GM21526 (cell line): ENCODE data around the gene LRRFIP1.
"Not testable (repeated sequence)": the region's sequence is repeated elsewhere in the genome, so short reads cannot be mapped to it uniquely, and the experiment has no call there.

Experiments
- ATAC-seq: cut with Tn5 transposase; IDR thresholded peaks from one replicate; pipeline ENCODE4 v1.9.1; 2021; ENCODE audit warnings: moderate library complexity; ENCODE audit not compliant: unreplicated experiment, low FRiP score

The LRRFIP1 gene

GRCh38 chr2:237737196-237737865 lies 109.9 kb downstream of the LRRFIP1 start:
- no peak for ATAC-seq

DNA sequence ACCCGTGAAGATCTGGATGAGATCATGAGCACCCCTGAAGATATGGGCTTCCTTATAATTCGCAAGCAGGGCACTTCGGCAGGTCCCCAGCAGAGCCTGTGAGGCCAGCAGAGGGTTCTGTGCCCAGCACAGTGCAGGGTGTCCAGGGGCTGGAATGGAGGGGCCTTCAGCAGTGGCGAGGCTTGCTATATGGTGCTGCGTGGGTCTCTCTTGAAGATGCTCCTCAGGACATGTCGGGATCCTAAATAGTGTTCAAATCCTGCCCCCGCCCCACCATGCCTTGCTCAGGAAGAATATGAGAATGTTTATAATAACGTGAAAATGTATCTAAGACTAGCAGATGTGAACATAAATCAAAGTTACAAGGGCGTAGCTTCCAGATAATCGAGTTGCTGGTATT lies 110.9 kb downstream of the LRRFIP1 start:
- ATAC-seq = no peak

- ATAC-seq = no peak
Observed at GRCh38 chr2:237739101-237739500, 111.7 kb downstream of the LRRFIP1 start.

DNA sequence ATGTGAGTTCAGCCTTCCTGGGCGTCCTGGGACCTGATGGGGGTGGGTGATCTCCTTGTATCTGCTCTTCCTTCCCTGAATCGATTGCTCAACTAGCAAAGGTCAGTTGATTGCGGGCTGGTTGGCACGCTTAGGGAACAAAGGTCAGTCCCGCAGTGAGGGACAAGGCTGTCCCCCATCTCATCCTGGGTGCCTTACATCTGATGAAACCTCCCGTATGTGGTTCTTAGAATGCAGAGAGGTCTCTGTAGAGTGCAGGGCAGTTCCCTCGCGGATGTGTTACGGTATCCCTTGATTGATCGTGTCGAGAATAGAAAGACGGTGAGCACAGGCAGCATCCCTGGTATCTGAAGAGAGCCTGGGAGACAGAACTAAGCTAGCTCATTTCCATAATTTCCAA lies 114.8 kb downstream of the LRRFIP1 start:
- no peak for ATAC-seq

DNA sequence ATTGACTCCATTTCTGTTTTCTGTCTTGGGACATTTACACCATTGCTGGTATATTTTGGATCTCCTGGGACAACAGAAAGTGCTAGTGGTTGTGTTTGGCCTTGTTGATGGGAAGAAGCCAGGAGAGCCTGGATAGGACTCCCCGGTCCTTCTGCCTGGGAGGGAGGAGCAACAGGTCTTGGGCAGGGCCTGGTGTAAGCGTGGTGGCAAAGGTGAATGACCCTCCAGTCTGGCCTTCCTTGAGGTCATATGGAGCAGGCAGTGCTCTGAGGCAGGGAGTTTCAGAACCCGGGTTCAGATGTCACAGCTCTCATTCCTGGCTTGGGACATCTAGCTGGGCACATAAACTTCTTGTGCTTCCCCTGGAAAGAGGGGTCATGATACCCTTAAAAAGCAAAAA lies 115.2 kb downstream of the LRRFIP1 start:
- no peak for ATAC-seq

GRCh38 chr2:237743024-237743423 lies 115.6 kb downstream of the LRRFIP1 start:
- ATAC-seq = no peak

DNA sequence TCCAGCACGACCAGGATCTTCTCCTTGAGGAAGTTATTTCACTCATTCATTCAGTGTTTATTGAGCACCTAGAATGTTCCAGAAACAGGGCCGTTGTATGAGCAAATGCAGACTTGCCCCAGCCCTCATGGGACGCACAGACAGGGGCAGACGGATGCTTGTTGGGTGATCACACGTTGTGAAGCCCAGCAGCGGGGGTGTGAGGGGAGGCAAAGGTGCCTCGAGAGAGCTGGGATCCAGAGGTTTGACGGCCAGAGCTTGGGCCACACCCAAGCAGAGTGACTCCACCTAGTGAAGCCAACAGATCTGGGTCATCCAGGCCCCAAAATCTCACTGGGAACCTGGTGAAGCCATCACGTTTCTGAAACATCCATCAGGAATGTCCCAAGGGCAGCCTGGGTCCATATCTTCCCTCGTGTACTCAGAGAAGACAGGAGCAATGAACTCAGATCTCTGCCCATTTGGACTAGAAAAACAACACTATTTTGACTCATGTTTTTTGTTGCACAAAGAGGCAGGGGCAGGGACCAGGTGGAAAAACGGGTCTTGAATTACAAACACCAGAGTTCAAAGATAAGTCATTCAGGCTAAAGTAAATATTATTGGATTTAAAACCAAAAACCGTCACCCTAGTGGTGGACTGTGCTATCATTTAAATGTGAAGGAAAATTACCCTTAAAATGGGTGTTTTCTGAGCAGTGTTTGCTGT lies 116.3 kb downstream of the LRRFIP1 start:
- no peak for ATAC-seq

DNA sequence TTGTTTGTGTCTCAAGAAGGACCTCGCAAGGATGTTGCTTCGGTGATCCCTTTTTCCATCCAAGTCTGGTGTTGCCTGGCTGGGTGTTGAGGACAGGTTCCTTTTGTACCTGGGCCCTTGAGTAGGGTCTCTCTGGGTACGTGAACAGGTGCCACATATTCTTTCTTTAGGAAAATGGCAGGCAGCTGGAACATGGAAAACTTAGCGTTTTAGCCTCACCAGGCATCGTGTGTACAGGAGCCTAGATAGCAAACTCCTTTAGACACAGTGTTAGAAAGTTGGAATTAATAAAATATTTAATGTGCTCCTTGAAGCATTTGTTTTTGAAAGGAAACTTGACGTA lies 116.9 kb downstream of the LRRFIP1 start:
- ATAC-seq = no peak

DNA sequence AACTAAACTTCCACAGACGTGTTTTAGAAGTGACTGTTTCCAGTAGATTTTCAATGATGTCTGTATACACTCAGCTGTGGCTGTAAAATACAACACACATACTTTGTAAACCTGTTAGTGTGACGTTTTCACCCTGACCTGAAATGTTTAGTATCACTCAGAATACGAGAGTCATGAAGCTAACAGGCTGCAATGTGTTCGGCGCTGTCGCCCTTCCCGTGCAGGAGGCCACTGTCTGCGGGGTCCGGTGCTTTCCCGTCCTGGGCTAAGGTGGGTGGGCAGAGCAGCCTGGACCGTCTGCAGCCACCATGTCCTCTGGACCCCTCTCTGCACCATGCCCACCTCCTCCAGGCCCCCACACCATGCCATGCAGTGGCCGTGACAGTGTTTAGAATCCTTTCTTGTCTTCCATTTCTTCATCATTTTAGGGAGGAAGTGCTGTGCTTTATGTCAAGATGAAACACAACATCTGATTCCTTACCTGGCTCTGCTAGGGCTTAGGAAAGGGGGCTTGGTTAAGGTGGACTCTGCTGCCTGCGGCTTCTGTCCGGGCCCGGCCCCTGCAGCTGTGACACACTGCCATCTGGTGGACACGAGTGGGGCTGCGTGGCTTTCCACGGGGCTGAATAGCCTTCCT lies 117.3 kb downstream of the LRRFIP1 start:
- peak; percentile 63 for ATAC-seq

DNA sequence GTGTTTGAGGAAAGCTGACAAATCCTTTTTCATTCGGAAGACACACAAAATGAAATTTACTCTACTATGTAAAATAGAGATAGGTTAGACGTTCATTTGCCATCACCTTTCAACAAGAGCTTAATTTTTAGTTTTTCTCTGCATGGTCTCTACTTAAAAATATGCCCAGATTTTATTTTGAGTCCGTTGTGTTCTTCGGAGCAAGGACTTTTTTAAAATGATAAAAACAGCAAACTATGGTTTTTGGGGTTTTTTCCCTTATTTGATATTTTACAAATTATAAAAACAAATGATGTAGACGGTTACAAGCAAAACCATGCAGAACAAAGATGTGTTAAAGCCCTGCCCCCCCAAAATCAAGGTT lies 117.8 kb downstream of the LRRFIP1 start:
- ATAC-seq = no peak

DNA sequence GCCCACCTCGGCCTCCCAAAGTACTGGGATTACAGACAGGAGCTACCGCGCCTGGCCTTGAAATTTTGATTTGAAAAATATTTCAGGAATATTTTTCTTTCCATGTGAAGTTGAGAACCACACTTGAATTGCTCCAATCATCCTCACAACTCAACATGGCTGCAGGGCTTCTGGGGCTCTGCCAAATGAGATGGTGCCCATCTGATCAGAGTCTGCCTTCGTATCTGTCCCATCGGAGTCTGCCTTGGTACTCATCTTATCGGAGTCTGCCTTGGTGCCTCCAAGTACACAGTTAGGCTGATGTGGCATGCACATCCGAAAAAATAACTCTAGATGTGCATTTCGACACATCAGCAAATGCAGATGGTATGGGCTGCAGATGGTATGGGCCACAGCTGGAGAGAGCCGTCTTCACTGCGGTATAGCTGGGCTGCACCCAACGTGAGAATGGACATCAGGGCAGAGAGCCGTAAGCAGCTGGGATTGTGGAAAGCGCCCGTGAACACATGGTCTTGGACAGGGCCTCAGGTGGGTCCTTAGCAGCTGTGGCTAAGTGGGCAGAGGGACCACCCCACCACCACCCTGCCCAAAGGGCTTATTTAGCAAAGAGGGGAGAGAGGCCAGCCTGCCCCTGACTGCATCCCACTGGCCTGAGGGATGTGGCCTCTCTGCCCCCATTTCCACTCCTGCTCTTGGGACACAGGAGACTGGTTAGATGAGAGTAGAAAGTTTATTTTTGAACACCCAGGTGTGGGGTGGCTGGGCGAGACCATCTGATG lies 119.1 kb downstream of the LRRFIP1 start:
- no peak for ATAC-seq

GRCh38 chr2:237747189-237747588 lies 119.8 kb downstream of the LRRFIP1 start:
- ATAC-seq = no peak

DNA sequence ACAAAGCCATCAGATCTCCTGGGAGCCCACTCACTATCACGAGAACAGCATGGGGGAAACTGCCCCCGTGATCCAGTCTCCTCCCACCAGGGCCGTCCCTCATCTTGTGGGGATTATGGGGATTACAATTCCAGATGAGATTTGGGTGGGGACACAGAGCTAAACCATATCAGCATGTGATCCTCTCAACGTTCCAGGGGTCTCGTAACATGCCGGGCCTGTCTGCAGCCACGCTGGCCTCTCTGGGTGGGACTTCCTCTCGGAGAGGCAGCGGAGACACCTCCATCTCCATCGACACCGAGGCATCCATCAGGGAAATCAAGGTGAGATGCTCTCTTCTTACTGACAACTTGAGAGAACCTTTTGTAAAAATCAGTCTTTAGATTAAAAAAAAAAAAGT lies 121.6 kb downstream of the LRRFIP1 start:
- no peak for ATAC-seq

DNA sequence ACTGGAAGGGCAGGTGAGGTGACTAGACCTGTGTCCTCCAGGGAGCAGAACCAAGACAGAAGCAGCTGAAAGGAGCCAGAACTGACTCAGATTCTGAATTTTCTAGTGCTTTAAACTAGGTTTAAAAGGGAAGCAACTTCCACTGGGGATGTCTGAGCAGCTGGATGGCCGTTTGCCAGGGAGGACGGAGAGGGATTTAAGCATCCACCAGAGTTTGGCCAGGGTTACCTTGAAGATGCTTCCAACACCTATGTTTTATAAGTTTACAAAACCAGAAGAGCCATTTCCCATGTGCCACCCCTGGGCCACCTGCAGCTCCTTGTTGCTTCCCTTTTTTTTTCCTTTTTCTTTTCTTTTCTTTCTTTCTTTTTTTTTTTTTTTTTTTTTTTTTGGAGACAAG lies 122.6 kb downstream of the LRRFIP1 start:
- ATAC-seq = no peak

DNA sequence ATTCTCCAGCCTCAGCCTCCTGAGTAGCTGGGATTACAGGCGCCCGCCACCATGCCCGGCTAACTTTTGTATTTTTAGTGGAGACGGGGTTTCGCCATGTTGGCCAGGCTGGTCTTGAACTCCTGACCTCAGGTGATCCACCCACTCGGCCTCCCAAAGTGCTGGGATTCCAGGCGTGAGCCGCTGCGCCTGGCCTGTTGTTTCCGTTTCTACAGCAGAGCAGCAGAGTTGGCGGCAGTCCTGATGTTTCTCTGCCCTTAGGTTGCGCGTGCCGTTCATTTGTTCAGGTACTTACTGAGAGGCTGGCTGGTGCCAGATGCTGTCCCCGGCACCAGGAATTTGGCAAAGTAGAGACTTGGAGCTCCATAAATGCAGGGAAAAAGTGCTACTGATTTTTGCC lies 123.1 kb downstream of the LRRFIP1 start:
- not testable (repeated sequence) for ATAC-seq

- ATAC-seq = peak; percentile 88
Observed at GRCh38 chr2:237752761-237753165, 125.4 kb downstream of the LRRFIP1 start.

GRCh38 chr2:237754182-237754581 lies 126.8 kb downstream of the LRRFIP1 start:
- no peak for ATAC-seq

- ATAC-seq = no peak
Observed at GRCh38 chr2:237754626-237755248, 127.3 kb downstream of the LRRFIP1 start.

DNA sequence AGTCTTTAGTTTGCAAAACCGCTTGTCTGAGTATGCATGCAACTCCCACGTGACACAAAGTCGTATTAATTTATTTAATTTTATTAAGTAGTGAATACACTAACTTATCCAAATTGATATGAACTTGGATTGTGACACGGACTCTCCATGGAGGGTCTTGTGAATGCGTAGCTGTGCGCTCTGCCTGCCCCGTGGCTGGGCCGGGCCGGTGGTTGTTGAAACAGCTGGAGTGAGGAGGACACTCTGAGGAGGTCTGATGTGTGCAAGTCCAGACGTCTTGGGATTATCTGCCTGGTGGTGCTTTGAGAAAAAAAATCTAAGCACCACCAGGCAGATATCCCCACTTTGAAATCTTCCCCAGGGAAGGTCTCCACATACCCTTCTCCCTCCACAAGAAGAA lies 130.2 kb downstream of the LRRFIP1 start:
- no peak for ATAC-seq

DNA sequence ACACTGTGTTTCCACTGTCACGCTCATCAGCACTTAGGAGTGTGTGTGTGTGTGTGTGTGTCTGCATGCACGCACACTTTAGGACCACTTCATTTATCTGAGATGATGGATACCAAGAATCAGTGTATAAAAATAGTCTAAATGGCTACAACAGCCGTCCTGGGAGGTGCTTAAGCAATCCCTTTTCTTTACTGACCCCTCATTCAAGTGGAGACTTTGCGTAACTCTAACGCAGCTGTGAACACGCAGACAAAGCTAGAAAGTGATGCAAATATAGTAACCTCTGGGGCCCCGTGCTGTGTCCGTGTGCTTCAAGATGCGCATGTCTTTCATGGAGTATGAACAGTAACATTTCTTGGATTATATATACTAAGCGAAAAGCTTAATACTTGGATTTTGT lies 130.8 kb downstream of the LRRFIP1 start:
- ATAC-seq = no peak

- no peak for ATAC-seq
Observed at GRCh38 chr2:237759176-237759575, 131.8 kb downstream of the LRRFIP1 start.
